ENCODE measurements around the gene DCUN1D2.
"Not testable (repeated sequence)": the region's sequence is repeated elsewhere in the genome, so short reads cannot be mapped to it uniquely, and the experiment has no call there.

The DCUN1D2 gene

DNA sequence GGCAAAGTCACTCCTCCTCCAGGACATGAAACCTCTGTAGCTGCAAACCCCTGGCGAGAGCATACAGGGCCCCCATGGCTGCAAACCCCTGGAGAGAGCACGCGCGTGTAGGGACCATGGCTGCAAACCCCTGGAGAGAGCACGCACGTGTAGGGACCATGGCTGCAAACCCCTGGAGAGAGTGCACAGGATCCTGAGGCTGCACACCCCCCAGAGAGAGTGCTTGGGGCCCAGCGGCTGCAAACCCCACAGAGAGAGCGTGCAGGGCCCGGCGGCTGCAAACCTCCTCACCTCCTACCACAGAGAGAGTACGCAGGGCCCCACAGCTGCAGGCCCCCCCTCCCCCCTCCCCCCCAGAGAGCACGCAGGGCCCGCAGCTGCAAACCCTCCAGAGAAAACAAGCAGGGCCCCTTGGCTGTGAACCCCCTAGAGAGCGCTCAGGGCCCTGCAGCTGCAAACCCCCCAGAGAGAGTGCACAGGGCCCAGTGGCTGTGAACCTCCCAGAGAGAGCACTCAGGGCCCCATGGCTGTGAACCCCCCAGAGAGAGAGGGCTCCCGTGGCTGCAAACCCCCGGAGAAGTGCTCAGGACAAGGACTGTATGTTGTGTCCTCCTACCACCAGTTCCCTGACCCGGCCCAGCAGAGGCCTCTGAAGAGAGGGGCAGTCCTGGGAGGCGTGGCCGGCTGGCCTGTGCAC, 44.6 kb downstream of the DCUN1D2 start:
- no peak for DNase-seq

DNA sequence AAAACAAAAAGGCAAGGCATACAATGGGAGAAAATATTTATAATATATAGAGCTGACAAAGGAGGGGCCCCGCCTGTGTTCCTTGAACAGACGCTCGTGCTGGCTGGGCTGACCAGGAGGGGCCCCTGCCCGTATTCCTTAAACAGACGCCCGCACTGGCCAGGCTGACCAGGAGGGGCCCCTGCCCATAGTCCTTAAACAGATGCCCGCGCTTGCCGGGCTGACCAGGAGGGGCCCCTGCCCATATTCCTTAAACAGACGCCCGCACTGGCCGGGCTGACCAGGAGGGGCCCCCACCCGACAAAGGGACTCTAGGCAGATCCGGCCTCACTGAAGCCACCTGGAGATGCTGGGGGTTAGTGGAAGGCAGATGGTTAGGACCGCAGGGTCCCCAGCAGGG, 46.5 kb downstream of the DCUN1D2 start:
- DNase-seq = no peak

DNA sequence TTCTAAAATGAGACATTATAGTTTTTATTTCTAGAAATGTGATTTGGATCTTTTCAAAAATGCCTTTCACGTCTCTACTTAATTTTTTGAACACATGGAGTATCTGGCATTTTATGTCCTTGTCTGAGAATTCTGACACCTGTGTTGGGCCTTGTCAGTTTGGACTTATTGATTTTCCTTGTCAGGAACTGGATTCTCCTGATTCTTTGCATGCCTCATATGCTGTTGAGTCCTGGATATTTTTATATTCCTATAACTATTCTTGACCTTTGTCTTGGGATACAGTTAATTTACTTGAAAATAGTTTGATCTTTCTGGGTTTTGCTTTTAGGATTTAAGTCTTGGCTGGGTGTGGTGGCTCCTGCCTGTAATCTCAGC, 47.5 kb downstream of the DCUN1D2 start:
- no peak for DNase-seq

DNA sequence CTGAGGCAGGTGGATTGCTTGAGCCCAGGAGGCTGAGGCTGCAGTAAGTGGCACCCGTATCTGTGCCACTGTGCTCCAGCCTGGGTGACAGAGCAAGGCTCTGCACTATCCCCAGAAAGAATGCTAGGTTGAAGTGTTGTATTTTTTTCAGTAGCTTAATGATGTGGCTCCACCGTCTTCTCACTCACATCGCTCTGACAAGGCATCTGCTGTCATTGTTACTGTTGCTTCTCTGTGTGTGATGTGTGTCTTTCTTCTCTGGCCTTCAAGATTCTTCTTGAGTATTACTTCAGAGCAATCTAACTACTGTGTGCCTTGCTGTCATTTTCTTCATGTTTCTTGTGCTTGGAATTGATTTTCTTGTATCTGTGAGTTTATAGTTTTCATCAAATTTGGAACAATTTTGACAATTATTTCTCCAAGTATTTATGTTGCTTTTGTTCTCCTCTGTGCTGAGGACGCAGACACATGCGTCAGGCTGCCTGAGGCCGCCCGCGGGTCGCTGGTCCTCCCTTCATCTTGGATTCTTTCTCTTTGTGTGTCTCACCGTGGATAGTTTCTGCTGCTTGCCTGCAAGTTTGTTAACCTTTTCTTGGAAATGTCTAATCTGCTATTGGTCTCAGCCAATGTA, 48.0 kb downstream of the DCUN1D2 start:
- DNase-seq = no peak

DNA sequence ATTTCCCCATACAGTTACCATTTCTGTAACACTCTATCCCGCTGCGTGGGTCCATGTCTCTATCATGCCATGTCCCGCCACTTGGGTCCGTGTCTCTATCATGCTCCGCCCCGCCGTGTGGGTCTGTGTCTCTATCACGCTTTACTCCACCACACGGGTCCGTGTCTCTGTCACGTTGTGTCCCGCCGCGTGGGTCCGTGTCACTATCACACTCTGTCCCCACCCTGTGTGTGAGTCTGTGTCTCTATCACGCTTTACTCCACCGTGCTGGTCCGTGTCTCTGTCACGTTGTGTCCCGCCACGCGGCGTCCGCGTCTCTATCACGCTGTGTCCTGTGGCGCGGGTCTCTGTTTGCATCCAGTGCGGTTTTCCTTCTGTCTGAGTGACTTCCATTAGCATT, 48.9 kb downstream of the DCUN1D2 start:
- no peak for DNase-seq

DNA sequence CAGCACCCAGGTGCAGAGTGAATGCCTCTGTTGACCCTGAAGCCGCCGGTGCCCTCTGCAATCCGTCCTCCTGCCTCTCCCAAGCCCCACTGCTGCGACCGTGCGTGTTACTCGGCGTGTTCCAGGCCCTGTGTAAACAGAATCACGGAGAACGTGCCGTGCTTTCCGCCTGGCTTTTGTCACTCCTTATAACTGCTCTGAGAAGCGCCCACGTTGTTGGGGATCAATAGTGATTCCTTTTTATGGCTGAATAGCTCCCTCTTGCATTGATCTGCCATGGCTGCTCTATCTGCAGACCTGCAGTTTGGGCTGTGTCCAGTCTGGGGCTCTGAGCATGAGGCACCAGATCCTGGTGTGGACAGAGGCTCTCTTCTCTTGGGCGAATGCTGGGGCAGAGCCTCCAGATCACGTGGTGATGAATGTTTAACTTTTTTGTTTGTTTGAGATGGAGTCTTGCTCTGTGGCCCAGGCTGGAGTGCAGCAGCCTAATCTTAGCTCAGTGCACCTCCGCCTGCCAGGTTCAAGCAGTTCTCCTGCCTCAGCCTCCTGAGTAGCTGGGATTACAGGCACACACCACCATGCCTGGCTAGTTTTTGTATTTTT, 53.0 kb downstream of the DCUN1D2 start:
- peak; percentile 16 to 22 (median 20) for DNase-seq

DNA sequence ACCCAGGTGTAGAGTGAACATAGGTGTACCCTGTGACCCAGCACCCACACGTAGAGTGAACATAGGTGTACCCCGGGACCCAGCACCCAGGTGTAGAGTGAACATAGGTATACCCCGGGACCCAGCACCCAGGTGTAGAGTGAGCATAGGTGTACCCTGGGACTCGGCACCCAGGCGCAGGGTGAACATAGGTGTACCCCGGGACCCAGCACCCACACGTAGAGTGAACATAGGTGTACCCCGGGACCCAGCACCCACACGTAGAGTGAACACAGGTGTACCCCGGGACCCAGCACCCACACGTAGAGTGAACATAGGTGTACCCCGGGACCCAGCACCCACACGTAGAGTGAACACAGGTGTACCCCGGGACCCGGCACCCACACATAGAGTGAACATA, 53.6 kb downstream of the DCUN1D2 start:
- not testable (repeated sequence) for DNase-seq

DNA sequence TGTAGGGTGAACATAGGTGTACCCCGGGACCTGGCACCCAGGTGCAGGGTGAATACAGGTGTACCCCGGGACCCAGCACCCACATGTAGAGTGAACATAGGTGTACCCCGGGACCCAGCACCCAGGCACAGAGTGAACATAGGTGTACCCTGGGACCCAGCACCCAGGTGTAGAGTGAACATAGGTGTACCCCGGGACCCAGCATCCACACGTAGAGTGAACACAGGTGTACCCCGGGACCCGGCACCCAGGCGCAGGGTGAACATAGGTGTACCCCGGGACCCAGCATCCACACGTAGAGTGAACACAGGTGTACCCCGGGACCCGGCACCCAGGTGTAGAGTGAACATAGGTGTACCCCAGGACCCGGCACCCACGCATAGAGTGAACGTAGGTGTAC, 54.6 kb downstream of the DCUN1D2 start:
- DNase-seq = not testable (repeated sequence)

DNA sequence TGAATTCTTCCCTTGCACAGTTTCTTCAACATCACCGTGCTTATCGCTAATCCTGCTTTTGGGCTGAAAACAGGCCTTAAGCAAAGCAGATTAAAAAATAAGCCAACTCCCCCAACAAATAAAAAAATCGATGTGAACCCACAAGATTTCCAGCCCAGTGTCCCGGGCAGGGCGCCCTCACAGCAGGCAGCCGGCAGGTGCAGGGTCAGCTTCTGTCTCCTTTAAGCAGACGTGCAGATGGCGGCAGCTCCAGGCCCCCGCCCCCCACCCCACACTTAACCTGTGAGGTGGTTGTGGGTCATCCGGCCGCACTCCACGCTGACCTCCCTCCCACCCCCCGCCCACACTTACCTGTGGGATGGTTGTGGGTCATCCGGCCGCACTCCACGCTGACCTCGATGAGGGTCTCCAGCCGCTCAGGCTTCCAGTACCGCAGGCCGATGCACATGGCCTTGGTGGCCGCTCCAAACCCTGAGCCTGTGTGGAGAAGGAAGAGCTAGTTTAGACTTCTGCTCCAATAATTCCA, 57.1 kb downstream of the DCUN1D2 start:
- DNase-seq = no peak

DNA sequence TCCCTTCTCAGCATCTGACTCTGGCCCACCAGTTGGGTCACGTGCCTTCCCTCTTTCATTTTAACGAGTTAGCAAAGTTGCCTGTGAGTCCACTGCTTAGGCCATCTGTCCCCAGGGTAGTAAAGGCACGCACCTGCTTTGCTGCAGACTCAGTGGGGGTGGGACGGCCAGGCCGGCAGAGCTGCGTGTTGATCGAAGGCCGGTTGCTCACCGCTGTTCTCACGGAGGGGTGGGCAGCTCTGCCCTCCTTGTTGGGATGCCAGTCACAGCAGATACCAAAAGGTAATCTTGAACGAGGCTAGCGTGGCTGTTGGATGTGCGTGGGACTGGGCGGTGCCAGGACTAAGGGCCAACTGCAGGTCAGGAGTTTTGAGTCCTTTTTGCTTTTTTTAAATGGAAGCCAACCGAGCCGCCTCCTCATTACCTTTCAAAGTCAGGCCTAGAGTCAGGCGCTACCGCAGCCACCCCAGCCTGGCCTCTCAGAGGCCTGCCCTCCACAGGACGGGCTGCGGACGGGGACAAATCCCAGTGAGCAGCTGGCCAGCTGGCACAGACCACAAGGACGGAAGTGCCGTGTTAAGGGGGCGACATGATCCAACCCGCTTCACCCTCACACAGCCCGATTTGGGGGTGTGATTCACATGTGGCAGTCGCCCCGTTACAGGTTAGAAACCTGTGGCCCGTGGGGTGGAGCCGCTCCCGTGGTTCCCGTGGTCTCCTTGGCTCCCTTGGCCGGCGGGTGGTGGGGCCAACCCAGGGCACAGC, 57.8 kb downstream of the DCUN1D2 start:
- no peak for DNase-seq

DNA sequence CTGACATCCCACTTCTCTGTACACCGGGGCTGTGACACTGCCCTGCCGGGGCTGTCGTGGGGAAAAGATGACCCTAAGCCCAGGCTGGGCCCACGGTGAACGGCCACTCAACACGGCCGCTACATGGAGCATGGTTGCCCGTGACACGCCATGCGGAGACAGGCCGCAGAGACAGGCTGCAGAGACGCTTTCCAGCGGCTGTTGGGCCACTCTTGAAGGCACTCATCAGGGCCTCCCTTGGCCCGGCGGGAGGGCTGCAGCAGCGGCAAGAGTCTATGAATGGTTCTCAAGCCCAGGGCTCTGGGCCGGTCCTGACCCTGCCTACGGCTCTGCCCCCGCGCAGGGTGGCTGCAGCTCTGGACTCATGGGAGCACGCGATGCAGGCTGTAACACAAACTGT, 59.3 kb downstream of the DCUN1D2 start:
- DNase-seq = no peak

DNA sequence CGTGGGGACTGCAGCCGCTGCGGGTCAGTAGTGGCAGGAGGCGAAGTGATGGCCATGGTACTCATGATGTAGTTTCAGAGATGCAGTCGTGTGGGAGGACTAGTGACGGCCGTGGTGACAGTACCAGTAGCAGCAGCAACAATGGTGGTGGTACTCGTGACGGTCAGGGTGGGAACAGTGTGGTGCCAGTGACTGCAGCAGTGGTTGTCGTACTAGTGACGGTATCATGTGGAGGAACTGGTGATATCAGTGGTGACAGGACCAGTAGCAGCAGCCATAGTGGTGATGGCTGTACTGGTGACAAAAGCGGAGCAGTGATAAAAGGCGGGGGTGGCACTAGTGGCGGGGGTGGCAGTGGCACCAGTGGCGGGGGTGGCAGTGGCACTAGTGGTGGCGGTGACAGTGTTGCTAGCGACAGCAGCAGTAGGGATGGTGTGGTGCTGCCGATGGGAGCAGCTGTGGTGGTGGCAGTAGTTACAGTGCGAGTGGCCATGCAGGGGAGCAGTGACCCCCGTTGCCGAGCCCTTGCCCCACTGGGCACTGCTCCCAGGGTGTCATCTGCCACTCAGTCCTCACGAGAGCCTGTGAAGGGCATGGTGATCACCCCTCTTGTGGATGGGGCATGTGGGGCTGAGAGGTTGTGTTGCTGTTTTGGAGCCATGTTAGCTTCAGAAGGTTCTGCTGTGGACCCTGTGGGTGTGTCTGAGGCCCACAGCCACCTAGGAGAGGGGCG, 60.0 kb downstream of the DCUN1D2 start:
- no peak for DNase-seq

DNA sequence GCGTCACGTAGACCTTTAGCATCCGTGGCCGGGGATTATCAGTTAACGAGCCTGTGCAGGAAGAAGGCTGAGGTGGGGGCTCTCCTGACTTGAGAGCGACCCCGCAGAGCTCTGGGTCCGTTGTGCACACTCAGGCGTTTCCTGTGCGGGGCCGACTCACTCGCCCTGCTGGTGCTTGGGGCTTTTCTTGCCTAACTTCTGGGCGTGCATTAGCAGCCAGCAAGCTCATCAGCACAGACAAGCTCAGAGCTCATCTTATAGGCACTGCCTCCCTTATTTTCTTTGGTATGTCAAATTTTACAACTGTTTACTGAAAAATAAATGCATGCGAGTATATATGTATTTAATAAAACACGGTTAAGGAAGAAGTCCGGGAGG, 60.9 kb downstream of the DCUN1D2 start:
- no peak for DNase-seq

DNA sequence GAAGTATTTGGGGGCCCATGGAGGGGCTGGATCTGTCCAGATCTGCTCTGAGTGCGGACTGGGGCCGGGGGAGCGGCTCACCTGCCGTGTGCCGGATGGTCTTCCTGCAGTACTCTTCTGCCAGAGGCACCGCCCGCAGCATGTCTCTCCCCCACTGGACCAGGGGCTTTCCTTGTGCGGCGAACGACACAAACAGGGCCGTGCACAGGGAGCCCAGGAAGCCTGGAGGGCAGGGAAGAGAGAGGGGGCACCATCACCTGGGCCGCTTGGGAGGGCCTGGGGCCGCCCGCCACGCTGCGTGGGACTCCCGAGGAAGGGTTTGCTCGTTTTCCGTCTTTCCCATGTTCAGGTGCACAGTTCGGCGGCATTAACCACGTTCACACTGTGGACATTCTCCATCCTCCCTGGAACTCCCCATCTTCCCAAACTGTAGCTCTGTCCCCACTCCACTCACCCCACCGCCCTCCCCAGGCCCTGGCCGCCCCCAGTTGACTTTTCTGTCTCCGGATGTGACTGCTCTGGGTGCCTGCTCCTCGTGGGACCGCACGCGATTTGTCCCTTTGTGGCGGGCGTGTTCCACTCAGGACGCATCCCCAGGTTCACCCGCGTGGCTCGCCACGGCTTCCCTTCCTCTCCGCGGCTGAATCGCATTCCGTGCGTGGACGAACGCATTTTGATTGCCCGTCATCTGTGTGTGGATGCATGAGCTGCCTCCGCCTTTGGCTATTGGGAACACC, 61.5 kb downstream of the DCUN1D2 start:
- no peak for DNase-seq

DNA sequence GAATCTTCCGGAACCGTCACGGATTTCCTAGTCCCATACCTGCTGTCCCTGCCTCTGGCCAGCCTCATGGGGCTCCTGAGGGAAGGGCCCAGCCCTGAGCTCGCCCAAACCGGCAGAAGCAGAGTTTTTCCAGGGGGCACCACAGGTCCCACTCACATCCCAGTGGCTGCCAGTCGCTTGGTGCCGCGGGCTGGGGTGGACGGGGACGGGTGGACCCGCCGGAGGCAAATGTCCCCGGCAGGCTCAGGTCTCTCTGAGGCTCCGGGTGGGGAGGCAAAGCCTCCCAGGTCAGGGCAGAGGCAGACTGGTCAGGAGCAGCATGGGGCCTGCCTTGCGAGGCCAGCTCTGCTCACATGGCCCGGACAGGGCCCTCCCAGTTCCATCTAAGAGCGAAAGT, 62.0 kb downstream of the DCUN1D2 start:
- DNase-seq = no peak

DNA sequence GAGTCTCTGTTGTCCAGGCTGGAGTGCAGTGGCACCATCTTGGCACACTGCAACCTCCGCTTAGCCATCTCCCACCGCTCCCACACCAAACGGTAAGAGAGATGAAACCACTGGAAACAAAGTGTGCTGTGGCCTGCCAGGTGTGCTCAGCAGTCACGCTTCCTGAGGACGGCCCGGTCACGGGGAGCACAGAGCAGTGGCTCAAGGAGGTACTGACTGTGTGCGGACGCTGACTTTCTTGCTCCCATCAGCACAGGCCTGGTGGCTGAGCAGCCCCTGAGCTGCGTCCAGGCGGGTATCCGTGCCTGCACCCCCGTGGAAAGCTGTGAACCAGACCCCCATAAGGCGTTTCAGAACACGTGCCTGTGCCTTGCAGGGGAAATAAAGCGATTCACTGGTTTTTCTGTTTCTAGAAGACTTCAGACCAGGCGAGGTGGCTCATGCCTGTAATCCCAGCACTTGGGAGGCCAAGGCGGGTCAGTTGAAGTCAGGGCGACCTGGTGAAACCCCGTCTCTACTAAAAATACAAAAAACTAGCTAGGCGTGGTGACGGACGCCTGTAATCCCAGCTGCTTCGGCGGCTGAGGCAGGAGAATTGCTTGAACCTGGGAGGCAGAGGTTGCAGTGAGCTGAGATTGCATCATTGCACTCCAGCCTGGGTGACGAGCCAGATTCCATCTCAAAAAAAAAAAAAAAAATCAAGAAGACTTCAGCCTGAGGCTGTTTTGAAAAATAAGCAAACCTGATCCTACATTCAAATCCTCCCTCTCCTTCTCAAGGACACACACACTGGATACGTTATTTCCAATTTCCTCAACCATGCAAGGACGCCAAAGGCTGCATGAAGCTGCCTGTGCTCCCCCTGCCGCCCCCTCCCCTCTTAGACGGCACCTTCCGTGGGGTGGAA, 62.7 kb downstream of the DCUN1D2 start:
- DNase-seq = no peak

DNA sequence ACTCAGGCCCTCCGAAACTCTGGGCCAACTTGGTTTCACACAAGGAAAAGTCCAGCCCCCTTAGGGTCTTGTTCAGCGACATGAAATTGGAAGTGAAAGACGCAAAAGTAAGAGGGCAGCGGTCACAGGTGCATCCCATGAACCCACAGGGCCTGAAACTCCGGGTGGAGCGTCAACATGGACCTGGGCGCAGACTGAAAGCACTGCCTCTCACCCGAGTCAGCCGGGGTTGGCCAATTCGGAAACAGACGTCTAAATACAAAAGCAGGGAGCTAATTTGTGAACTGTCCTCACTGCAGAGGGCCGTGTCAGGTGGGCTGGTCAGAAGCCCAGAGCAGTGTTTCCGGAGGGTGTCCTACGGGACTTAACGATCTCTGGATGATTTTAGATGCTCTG, 63.9 kb downstream of the DCUN1D2 start:
- DNase-seq = no peak

DNA sequence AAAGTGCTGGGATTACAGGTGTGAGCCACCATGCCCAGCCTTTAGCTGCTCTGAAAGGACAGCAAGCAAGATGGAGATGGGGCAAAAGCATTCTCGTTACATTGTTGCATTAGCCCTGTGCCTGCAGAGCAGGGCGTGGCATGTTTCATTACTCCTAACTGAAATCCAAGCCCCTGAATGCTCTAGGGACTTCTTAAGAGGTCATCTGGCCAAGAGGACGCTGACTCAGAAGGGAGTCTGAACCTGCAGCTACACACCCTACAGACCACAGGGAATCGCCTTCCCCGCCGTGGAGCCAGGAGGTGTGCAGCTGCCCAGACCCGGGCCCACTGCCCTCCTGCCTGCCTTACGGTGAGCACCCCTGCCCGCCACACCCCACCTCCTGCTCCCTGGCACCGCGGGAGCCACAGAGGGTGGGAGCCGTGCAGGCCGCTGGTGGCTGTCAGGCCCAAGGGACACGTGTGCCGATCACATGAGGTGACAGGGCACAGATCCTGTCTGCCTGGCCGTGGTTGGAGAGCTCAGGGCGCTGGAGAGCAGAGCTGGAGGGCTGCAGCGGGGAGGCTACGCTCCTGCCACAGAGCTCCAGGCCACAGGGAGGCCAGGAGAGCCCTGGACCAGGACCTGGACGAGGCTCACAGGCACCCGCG, 64.4 kb downstream of the DCUN1D2 start:
- DNase-seq = no peak

DNA sequence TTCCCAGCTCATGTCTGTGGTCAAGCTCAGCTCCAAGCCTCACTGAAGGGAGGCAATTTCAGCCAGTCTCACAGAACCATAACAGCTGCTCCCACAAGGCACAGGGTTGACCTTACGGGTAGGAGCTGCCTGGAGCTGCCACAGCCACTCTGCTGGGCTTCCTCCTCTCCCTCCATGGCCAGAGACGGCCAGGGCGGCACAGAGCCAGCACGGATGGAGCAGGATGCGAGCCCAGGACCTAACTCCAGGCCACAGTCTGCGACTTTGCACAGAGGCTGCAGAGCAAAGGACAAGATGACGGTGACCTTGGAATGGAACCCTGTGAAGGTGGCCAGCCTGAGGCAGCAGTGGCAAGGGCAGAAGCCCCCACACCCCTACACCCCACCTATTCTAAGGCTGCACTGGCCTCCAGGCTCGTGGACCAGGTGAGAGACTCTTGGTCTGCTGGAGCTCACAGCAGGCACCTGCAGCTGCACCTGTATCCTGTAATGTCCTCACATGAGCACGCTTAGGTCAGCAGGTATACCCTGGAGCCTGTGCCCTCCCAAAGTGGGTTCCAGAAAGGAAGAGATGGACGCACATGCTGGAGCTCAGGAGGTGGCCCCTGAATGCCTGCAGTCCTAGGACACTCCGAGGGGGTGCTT, 66.9 kb downstream of the DCUN1D2 start:
- no peak for DNase-seq
